ENCODE results near the gene KLHL21. TPM values are rescaled to one million over a fixed set of nuclear protein-coding genes. Genes with fewer than 3 reads are reported as not detected.
A peak's percentile ranks its signal among the peaks of the same experiment; 100 is the strongest.

KLHL21 gene
- total and polyA plus RNA-seq, 2 experiments from 2014 or later, result 17.7 to 39.3 TPM

DNA sequence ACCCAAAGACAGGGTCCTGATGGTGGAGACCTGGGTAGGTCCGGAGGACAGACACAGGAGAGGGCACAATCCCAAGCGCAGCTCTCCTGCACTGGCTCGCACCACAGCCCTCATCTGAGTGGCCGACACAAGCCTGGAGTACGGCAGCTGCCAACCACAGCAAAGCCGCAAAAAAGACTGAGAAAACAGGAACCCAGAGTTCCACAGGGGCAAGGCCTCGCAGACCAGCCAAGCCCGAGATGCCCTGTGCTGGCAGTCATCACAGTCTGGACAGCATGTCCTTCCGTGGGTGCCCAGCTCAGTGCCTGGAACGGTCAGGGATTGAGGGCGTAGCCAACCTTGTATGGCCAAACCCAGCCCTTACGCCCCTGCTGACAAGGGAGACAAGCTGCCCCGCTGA, 11.4 kb downstream of the KLHL21 start:
- no peak overlapping the region for H3K9ac ChIP-seq
- WGBS, 2 experiments (ENCODE audit: low coverage in 1 of 2, low lambda C conversion rate in 2 of 2, missing lambda C conversion rate in 2 of 2), result 88 to 89% methylated on average over 13 of the region's 13 CpGs
- no peak overlapping the region for H3K27ac ChIP-seq
- no peak for DNase-seq
- peaks cover 29% of the 10 kb centered on the region for H3K36me3 ChIP-seq (ENCODE audit: low read depth)
- H3K4me2 ChIP-seq (ENCODE audit: unreplicated experiment), result no peak overlapping the region
- no peaks in the 10 kb centered on the region for H3K27me3 ChIP-seq (replicated peaks; ENCODE audit: insufficient read depth)
- no peak overlapping the region for H2AFZ ChIP-seq
- in situ Hi-C loops (cut with MboI), result no loop called here
- H3K4me3 ChIP-seq, result no peak overlapping the region
- H3K79me2 ChIP-seq (ENCODE audit: insufficient read depth), result peaks cover 49% of the 10 kb centered on the region
- TF ChIP-seq EZH2phosphoT487 (IDR thresholded peaks at IDR 0.05; ENCODE audit: insufficient read depth, low read depth), result no peak
- no peak for TF ChIP-seq EZH2 (IDR thresholded peaks at IDR 0.05; ENCODE audit: insufficient read depth, poor library complexity, severe bottlenecking)
- H3K9me3 ChIP-seq (ENCODE audit: low read depth), result no peaks in the 10 kb centered on the region
- H3F3A ChIP-seq (ENCODE audit: insufficient read depth), result peaks cover 23% of the 10 kb centered on the region
- H3K4me1 ChIP-seq (ENCODE audit: insufficient read depth), result no peaks in the 10 kb centered on the region
- H3K9me2 ChIP-seq (ENCODE audit: insufficient read depth), result no peaks in the 10 kb centered on the region
- no peaks in the 10 kb centered on the region for H4K20me1 ChIP-seq (ENCODE audit: insufficient read depth)

GRCh38 chr1:6590046-6590445, 12.6 kb downstream of the KLHL21 start:
- peaks cover 37% of the 10 kb centered on the region for H3K79me2 ChIP-seq (ENCODE audit: insufficient read depth)
- H3K27me3 ChIP-seq (replicated peaks; ENCODE audit: insufficient read depth), result no peaks in the 10 kb centered on the region
- H3F3A ChIP-seq (ENCODE audit: insufficient read depth), result peaks cover 23% of the 10 kb centered on the region
- no peaks in the 10 kb centered on the region for H3K9me3 ChIP-seq (ENCODE audit: low read depth)
- H2AFZ ChIP-seq, result no peak overlapping the region
- H3K36me3 ChIP-seq (ENCODE audit: low read depth), result peaks cover 23% of the 10 kb centered on the region
- H4K20me1 ChIP-seq (ENCODE audit: insufficient read depth), result no peaks in the 10 kb centered on the region
- no peak overlapping the region for H3K4me3 ChIP-seq
- no peaks in the 10 kb centered on the region for H3K4me1 ChIP-seq (ENCODE audit: insufficient read depth)
- in situ Hi-C loops (cut with MboI), result no loop called here
- H3K4me2 ChIP-seq (ENCODE audit: unreplicated experiment), result no peak overlapping the region
- WGBS, 2 experiments (ENCODE audit: low coverage in 1 of 2, low lambda C conversion rate in 2 of 2, missing lambda C conversion rate in 2 of 2), result 76 to 82% methylated on average over 7 of the region's 7 CpGs
- no peak overlapping the region for H3K27ac ChIP-seq
- TF ChIP-seq EZH2 (IDR thresholded peaks at IDR 0.05; ENCODE audit: insufficient read depth, poor library complexity, severe bottlenecking) (no peak), EZH2phosphoT487 (IDR thresholded peaks at IDR 0.05; ENCODE audit: insufficient read depth, low read depth) (no peak)
- no peaks in the 10 kb centered on the region for H3K9me2 ChIP-seq (ENCODE audit: insufficient read depth)
- no peak overlapping the region for H3K9ac ChIP-seq
- no peak for DNase-seq

DNA sequence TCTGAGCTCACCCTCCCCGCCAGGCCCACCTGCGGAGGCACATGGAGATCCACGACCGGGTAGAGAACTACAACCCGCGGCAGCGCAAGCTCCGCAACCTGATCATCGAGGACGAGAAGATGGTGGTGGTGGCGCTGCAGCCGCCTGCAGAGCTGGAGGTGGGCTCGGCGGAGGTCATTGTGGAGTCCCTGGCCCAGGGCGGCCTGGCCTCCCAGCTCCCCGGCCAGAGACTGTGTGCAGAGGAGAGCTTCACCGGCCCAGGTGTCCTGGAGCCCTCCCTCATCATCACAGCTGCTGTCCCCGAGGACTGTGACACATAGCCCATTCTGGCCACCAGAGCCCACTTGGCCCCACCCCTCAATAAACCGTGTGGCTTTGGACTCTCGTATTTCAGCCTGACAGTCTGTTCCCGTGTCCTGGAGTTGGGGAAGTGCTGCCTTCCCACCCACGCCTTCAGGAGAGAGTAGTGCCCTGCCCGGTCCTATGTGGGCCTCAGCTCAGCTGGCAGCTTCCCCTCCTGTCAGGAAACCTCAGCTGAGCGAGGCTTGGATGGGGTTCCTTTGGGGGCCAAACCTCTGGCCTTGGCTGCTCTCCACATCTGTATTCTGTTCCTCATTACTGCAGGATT, 13.7 kb downstream of the KLHL21 start:
- Histone ChIP-seq H3K79me2 (ENCODE audit: insufficient read depth) (peaks cover 33% of the 10 kb centered on the region), H3K36me3 (ENCODE audit: low read depth) (peaks cover 13% of the 10 kb centered on the region), H3K9ac (peak overlapping the region; percentile 3; the same call in 1 of the 2 replicates), H3F3A (ENCODE audit: insufficient read depth) (peaks cover 23% of the 10 kb centered on the region), H2AFZ (no peak overlapping the region), H4K20me1 (ENCODE audit: insufficient read depth) (no peaks in the 10 kb centered on the region), H3K4me3 (no peak overlapping the region), H3K4me2 (ENCODE audit: unreplicated experiment) (no peak overlapping the region), H3K27me3 (replicated peaks; ENCODE audit: insufficient read depth) (no peaks in the 10 kb centered on the region), H3K27ac (no peak overlapping the region), H3K9me2 (ENCODE audit: insufficient read depth) (no peaks in the 10 kb centered on the region), H3K4me1 (ENCODE audit: insufficient read depth) (no peaks in the 10 kb centered on the region), H3K9me3 (ENCODE audit: low read depth) (no peaks in the 10 kb centered on the region)
- 80 to 84% methylated on average over 22 to 23 of the region's 24 CpGs for WGBS, 2 experiments (ENCODE audit: low coverage in 1 of 2, low lambda C conversion rate in 2 of 2, missing lambda C conversion rate in 2 of 2)
- in situ Hi-C loops (cut with MboI), result no loop called here
- TF ChIP-seq EZH2 (IDR thresholded peaks at IDR 0.05; ENCODE audit: insufficient read depth, poor library complexity, severe bottlenecking) (no peak), EZH2phosphoT487 (IDR thresholded peaks at IDR 0.05; ENCODE audit: insufficient read depth, low read depth) (no peak)
- no peak for DNase-seq

DNA sequence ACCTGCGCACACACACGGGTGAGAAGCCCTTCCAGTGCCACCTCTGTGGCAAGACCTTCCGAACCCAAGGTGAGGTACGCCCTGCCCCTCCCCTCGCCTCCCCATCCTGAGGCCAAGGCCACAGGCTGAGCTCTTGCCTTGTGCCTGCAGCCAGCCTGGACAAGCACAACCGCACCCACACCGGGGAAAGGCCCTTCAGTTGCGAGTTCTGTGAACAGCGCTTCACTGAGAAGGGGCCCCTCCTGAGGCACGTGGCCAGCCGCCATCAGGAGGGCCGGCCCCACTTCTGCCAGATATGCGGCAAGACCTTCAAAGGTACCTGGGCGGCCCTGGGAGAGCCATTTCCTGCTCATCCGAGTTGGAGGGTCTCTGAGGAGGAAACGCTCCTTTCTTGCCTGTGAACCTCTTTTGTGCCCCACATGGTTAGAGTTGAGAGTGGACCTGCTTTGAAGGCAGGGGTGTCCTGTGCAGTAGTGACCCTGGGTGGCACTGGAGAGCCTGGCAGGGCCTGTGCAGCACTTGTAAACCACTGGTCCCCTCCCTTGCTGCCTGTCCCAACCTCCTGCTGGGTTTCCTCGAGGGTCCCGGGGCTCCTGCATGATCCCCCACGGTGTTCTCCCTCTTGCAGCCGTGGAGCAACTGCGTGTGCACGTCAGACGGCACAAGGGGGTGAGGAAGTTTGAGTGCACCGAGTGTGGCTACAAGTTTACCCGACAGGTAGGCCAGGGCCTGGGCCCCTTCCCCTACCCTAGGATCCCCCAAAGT, 14.4 kb downstream of the KLHL21 start:
- H3K4me2 ChIP-seq (ENCODE audit: unreplicated experiment), result no peak overlapping the region
- H3K79me2 ChIP-seq (ENCODE audit: insufficient read depth), result peaks cover 33% of the 10 kb centered on the region
- peaks cover 6% of the 10 kb centered on the region; the same call in 1 of the 2 replicates for H3K36me3 ChIP-seq (ENCODE audit: low read depth)
- no peaks in the 10 kb centered on the region for H3K9me2 ChIP-seq (ENCODE audit: insufficient read depth)
- no peak overlapping the region for H2AFZ ChIP-seq
- 91 to 93% methylated on average over 25 of the region's 25 CpGs for WGBS, 2 experiments (ENCODE audit: low coverage in 1 of 2, low lambda C conversion rate in 2 of 2, missing lambda C conversion rate in 2 of 2)
- H3K9ac ChIP-seq, result no peak overlapping the region
- H3K27ac ChIP-seq, result no peak overlapping the region
- peaks cover 23% of the 10 kb centered on the region for H3F3A ChIP-seq (ENCODE audit: insufficient read depth)
- no peaks in the 10 kb centered on the region for H3K27me3 ChIP-seq (replicated peaks; ENCODE audit: insufficient read depth)
- no peaks in the 10 kb centered on the region for H4K20me1 ChIP-seq (ENCODE audit: insufficient read depth)
- H3K4me3 ChIP-seq, result no peak overlapping the region
- no peaks in the 10 kb centered on the region for H3K9me3 ChIP-seq (ENCODE audit: low read depth)
- H3K4me1 ChIP-seq (ENCODE audit: insufficient read depth), result no peaks in the 10 kb centered on the region
- in situ Hi-C loops (cut with MboI), result no loop called here
- no peak for TF ChIP-seq EZH2phosphoT487 (IDR thresholded peaks at IDR 0.05; ENCODE audit: insufficient read depth, low read depth)
- TF ChIP-seq EZH2 (IDR thresholded peaks at IDR 0.05; ENCODE audit: insufficient read depth, poor library complexity, severe bottlenecking), result no peak
- DNase-seq, result no peak

Measured in GM23248 (cell line).